Erythroblast (primary cell): Measurements from ENCODE around the gene NT5C3A.
"Not testable (repeated sequence)": the region's sequence is repeated elsewhere in the genome, so short reads cannot be mapped to it uniquely, and the experiment has no call there.

Experiments used
- GATA1 ChIP-seq: IDR thresholded peaks from 2 replicates; pipeline ENCODE4 v1.6.1; 2011; ENCODE audit warnings: low read depth, mild to moderate bottlenecking, control low read depth, low read length, moderate library complexity
- POLR2A ChIP-seq: IDR thresholded peaks from 2 replicates; pipeline ENCODE4 v1.6.1; 2011; ENCODE audit warnings: mild to moderate bottlenecking, low read length

DNA sequence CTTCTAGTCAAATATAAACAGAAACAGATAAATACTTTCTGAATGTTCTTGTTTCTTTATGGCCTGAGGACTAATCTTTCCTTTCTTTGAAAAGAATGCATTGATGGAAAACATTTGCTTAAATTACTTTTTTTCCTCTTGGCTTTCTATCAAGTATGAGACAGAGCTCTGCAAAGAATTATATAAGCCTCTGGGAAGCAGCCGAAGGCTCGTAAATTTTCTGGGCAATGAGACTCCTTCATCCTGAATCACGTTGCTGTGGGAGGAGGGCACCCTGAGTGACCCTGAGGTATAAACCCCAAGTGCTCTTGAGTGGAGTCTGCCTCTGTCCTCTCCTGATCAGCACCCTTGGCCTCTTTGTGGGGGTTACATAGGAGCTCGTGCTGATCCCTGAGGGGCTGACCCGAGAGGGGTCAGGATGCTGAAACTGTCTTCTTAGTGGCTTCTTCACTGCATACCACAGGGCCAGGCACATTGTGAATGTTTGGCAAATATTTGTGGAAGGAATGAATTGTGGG lies 71.4 kb downstream of the NT5C3A start:
- TF ChIP-seq POLR2A, GATA1: not testable (repeated sequence)
